IPS DF 6.9 (cell line): ENCODE results near the gene PRSS50.

ENCODE experiments used
- DNase-seq: peaks from one replicate; pipeline ENCODE4 v3.0.0-alpha.2; 2013; ENCODE audit warnings: low read depth, low spot score
- H3K27ac ChIP-seq: one replicate; pipeline ENCODE4 v1.5.1; 2013; ENCODE audit warnings: low read length, control low read depth
- H3K27me3 ChIP-seq: 2 replicates; pipeline ENCODE4 v1.6.1; 2013; ENCODE audit warnings: mild to moderate bottlenecking, low read length; ENCODE audit not compliant: control insufficient read depth, insufficient read depth
- H3K36me3 ChIP-seq: 2 replicates; pipeline ENCODE4 v1.6.1; 2013; ENCODE audit warnings: low read length; ENCODE audit not compliant: control insufficient read depth, insufficient read depth
- H3K4me1 ChIP-seq: 2 replicates; pipeline ENCODE4 v1.6.1; 2013; ENCODE audit warnings: low read length; ENCODE audit not compliant: control insufficient read depth, insufficient read depth
- H3K4me3 ChIP-seq: 2 replicates; pipeline ENCODE4 v1.5.1; 2013; ENCODE audit warnings: mild to moderate bottlenecking, low read length
- H3K9me3 ChIP-seq: 2 replicates; pipeline ENCODE4 v1.6.1; 2013; ENCODE audit warnings: low read length, inconsistent platforms; ENCODE audit not compliant: control insufficient read depth, insufficient read depth
- WGBS: extraction: QIAGEN DNeasy Blood & Tissue Kit; methylation state at CpG from one replicate; pipeline ENCODE4 v1.1.7; 2013; ENCODE audit warnings: mixed read lengths, missing lambda C conversion rate; ENCODE audit not compliant: insufficient read length, insufficient coverage; 5-methylcytosine and 5-hydroxymethylcytosine counted together

The PRSS50 gene

DNA sequence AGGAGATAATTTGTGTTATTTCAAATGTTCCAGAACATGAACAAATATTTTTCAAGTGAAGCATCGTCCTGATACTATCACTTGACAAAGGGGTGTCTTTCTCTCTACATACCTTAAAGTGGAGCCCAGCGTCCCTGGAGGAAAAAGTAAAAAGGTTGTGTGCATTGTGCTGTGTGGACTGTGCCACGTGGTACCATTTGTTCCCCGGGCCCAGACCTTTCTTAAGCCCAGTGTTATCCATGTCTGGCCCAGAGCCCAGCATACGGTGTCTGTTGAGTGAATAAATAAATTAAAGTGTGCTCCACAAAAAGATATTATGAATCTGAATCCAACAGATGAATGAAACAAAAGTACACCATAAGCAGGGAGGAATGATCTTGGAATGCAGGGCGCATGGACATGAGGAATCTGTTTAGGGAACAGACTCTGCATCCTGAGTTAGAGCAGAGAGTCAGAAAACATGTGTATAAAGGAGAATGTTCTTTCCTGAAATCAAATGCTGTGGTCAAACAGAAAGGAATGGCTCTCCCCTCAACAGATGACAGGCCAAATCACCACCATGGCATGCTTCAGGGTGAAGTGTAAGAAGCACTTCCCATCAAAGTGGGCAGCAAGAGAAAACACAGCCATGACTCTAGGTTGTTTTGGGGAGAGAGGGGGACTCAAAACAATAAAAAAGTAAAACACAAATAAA, 8.1 kb upstream of the PRSS50 start:
- Histone ChIP-seq H3K27ac (no peak overlapping the region), H3K27me3 (no peaks in the 10 kb centered on the region), H3K36me3 (no peaks in the 10 kb centered on the region), H3K9me3 (no peaks in the 10 kb centered on the region), H3K4me3 (no peak overlapping the region), H3K4me1 (peaks cover 2% of the 10 kb centered on the region; the same call in 1 of the 2 replicates)
- DNase-seq: no peak
- no CpG with 5 or more reads among the region's 6 CpGs for WGBS

DNA sequence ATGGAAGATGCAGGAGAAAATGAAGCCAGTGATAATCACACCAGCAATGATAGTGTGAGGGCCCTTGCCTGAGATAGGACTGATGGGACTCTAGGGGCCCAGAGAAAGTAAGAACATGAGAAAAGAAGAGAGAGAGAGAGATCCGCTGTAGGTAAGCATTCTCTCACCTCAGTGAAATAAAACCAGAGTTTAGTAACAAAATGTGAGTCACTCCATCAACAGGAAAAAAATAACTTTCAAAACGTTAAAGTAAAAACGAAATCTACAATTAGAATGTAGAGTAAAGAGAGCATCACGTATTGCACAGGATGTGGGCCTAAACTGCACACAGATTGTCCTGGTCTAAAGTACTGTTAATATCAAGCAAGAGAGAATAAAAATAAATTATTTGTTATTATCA, 6.8 kb upstream of the PRSS50 start:
- H3K27ac ChIP-seq: no peak overlapping the region
- WGBS: no CpG with 5 or more reads among the region's 4 CpGs
- no peak for DNase-seq

DNA sequence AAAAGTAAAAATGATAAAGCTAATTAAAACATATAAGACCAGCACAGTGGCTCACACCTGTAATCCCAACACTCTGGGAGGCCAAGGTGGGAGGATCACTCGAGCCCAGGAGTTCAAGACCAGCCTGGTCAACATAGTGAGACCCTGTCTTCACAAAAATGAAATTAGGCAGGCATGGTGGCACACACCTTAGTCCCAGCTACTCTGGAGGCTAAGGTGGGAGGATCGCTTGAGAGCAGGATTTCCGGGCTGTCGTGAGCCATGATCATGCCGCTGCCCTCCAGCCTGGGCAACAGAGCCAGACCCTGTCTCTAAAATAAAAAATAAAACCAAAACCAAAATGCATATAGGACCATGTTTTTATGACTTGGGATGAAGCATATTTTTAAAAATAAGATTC, 4.8 kb upstream of the PRSS50 start:
- peaks cover 2% of the 10 kb centered on the region; the same call in 1 of the 2 replicates for H3K4me1 ChIP-seq
- H3K9me3 ChIP-seq: no peaks in the 10 kb centered on the region
- no peak overlapping the region for H3K4me3 ChIP-seq
- no CpG with 5 or more reads among the region's 5 CpGs for WGBS
- no peaks in the 10 kb centered on the region for H3K27me3 ChIP-seq
- DNase-seq: no peak
- H3K36me3 ChIP-seq: no peaks in the 10 kb centered on the region
- H3K27ac ChIP-seq: no peak overlapping the region

More for the DNA sequence above, 6.8 kb upstream of the PRSS50 start:
- Histone ChIP-seq H3K4me1 (peaks cover 2% of the 10 kb centered on the region; the same call in 1 of the 2 replicates), H3K27me3 (no peaks in the 10 kb centered on the region), H3K36me3 (no peaks in the 10 kb centered on the region), H3K4me3 (no peak overlapping the region), H3K9me3 (no peaks in the 10 kb centered on the region)

DNA sequence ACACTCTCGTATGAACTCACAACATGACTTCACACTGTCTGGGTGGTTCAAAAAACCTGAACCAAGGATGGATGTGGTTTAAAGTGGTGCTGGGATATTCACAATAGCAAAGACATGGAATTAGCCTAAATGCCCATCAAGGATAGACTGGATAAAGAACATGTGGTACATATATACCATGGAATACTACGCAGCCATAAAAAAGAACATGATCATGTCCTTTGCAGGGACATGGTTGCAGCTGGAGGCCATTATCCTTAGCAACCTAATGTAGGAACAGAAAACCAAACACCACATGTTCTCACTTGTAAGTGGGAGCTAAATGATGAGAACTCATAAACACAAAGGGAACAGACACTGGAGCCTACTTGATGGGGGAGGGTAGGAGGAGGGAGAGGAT, 3.3 kb upstream of the PRSS50 start:
- Histone ChIP-seq H3K4me1 (peaks cover under 1% of the 10 kb centered on the region; the same call in 1 of the 2 replicates), H3K27me3 (no peaks in the 10 kb centered on the region), H3K4me3 (no peak overlapping the region), H3K36me3 (no peaks in the 10 kb centered on the region), H3K9me3 (no peaks in the 10 kb centered on the region), H3K27ac (no peak overlapping the region)
- WGBS: no CpG with 5 or more reads among the region's 2 CpGs
- no peak for DNase-seq

DNA sequence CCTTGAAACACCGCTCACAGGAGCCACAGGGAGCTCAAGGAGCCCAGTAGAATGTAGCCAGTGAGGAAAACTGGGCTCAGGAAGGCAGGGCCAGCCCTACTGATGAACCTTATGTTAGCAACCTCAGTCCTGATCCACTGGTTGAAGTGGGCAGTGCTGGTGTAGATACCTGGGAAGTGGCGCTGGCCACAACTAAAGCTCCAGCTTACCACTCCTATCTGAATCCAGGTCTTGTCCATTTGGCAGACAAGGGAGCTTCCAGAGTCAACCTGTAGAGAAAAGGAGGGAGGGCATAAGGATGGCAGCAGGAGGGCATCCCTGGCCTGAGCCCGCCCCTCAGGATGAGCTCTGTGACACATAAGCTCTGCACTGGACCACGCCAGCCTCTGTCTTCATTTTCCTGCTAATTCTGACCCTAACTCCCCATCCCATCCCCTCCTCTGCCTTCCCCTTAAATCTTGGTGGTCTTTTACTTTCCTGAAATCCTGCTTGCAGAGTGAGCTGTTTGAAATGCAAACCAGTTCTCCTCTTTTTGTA, 2.1 kb upstream of the PRSS50 start:
- Histone ChIP-seq H3K36me3 (no peaks in the 10 kb centered on the region), H3K4me3 (no peak overlapping the region), H3K9me3 (no peaks in the 10 kb centered on the region), H3K27ac (no peak overlapping the region), H3K27me3 (no peaks in the 10 kb centered on the region), H3K4me1 (no peaks in the 10 kb centered on the region)
- WGBS: no CpG with 5 or more reads among the region's 4 CpGs
- no peak for DNase-seq

DNA sequence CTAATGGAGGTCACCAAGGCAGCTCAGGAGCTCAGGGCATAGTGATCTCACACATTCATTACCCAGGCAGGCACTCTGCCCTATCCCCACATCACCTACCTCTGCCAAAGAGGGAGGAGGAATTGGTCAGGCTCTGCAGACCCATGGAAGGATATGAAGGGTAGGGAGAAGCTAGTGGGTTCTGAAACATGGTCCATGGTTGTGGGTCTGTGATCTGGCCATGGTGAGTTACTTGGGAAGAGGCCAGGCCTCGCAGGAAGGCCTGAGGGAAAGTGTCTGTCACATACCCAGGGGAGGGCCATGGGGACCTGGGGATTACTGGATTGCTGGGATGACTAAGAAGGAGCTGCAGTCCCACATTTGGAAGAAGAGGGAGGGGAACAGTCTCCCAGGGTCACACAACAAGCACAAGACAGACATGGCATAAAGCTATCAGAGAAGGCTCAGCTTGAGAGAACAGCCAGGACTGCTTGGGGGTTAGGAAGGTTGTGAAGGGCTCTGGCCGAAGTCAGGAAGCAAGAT, 1.4 kb upstream of the PRSS50 start:
- Histone ChIP-seq H3K27me3 (no peaks in the 10 kb centered on the region), H3K4me1 (no peaks in the 10 kb centered on the region), H3K36me3 (no peaks in the 10 kb centered on the region), H3K27ac (no peak overlapping the region), H3K4me3 (no peak overlapping the region), H3K9me3 (no peaks in the 10 kb centered on the region)
- no peak for DNase-seq
- WGBS: no CpG with 5 or more reads among the region's 2 CpGs

DNA sequence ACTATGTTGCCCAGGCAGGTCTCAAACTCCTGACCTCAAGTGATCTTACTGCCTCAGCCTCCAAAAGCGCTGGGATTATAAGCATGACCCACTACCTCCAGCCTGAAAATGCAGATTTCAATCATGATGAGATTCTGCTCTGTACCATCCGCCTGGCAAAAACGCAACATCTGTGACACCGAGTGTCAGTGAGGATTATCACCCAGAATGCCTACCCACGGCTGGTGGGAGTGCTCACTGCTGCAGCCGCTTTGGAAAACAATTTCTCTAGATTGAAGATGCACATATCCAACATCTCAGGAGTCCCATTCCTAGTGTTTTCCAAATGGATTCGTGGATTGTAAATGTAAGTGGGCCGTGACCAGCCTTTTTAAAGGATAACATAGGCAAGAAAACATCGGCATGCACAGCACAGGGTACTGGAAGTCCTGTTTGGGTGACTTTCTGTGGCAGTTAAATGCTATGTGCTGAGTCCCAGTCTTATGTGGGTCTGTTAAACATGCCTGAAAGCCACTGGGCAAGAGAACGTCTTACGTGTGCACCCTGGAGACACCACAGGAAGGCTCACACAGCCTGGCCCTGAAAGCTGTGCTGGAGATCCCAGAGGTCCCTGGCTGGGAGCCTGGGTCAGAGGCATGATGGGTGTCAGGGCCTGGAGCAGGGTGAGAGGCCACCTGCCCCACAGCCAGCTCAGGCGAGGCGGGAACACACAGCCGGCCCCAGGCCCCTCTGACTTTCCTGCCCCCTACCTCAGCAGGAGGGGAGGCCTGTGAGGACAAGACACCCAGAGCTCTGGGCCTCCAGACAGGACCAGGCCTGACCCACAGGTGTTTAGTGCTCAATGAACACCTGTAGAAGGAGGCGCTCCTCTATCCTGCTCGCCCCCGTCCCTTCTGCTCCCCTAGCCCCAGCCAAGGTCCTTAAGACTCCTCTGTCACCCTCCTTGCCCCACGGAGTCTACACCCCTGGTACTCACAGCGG, 918 bp downstream of the PRSS50 start:
- Histone ChIP-seq H3K9me3 (no peaks in the 10 kb centered on the region), H3K4me3 (no peak overlapping the region), H3K4me1 (no peaks in the 10 kb centered on the region), H3K27me3 (no peaks in the 10 kb centered on the region), H3K36me3 (no peaks in the 10 kb centered on the region), H3K27ac (no peak overlapping the region)
- no CpG with 5 or more reads among the region's 19 CpGs for WGBS
- DNase-seq: no peak

DNA sequence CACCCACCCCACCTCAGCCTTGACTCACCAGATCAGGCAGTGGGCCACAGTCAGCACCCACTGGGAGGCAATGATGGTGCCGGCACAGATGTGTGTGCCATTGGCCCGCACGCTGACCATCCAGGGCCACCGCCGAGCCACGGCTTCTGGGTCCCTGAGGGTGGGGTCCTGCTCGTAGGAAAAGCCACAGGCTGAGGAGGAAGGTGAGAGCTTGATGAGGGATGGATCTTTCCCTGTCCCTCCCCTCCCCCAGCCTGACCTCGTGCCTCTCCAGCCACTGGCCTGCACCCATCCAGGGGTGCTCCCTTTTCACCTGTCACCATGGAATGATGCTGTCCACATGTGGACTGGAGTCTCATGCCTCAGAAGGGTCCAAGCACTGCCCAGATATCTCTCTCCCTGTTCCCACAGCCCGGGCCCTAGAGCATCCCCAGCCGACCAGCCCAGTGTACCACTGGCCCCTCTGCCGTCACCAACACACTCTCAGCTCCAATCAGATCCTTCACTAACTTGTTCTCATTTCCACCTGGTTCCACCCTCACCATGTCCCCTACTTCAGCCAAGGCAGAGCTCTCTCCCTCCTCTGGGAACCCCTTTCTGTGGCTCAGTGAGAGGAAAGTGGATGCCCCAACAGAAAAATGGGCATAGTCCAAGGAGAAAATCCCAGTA, 2.0 kb downstream of the PRSS50 start:
- Histone ChIP-seq H3K4me1 (no peaks in the 10 kb centered on the region), H3K27ac (no peak overlapping the region), H3K27me3 (no peaks in the 10 kb centered on the region), H3K9me3 (no peaks in the 10 kb centered on the region), H3K4me3 (no peak overlapping the region), H3K36me3 (no peaks in the 10 kb centered on the region)
- no CpG with 5 or more reads among the region's 11 CpGs for WGBS
- DNase-seq: no peak

DNA sequence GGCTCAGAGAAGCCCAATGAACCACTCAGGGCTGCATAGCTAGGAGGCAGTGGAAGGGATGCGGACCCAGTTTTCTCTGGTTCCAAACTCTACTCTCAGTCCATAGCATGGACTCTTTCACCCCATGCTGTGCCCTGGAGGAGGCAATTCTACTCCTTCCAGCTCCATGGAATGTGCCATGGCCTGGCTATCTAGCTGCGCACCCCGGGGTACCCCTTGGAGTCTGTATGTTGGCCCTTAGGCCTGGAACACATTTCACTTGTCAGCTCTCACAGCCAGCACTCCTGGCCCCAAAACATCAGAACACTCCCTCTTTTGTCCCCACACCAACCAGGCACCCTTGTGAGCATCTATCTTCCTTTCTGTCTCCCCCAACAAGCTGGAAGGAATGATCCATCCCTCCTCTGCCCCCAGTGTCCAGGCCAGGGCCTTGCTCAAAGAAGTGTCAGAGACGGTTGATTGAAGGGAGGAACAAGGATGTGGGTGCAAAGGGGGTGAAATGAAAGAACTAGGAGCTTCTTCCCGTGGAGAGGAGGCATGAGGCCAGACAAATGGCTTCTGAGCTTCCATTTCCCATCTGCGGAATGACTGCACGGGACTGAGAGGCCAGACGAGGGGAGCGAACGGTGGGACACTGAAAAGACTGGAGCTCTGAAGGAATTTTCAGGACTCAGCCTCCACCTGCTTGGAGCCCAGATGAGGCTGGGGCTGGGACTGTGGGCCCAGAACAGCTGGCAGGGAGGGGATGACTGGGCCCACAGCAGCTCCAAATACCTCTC, 2.8 kb downstream of the PRSS50 start:
- DNase-seq: no peak
- Histone ChIP-seq H3K9me3 (no peaks in the 10 kb centered on the region), H3K4me1 (no peaks in the 10 kb centered on the region), H3K36me3 (no peaks in the 10 kb centered on the region), H3K4me3 (no peak overlapping the region), H3K27ac (no peak overlapping the region), H3K27me3 (no peaks in the 10 kb centered on the region)
- WGBS: no CpG with 5 or more reads among the region's 10 CpGs
